ENCODE data around the gene MYO1B.

DNA sequence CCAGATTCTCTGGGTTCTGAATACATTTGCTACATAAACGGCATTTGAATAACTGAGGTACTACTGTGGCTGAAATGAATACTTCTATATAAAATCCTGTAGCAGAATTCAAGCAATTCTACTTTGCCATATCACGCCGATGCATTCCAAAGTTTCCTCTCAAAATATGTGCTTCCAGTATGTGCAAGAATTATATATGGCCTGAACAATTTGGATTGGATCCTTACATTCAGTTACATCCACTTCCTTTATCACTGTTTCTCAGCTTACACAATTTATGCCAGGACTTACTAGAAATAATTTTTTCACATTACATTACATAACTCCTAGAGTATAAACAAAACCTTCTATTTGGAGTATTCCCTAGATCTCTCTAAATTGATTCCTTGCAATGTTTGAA is 48.1 kb upstream of the MYO1B start:
- TF ChIP-seq ZNF274 (IDR thresholded peaks at IDR 0.05; ENCODE audit: low read depth, low read length) = no peak
- TF ChIP-seq YY1 (IDR thresholded peaks at IDR 0.05; ENCODE audit: insufficient read depth, insufficient read length) = no peak
- TF ChIP-seq SUZ12 (IDR thresholded peaks at IDR 0.05; ENCODE audit: extremely low read depth, insufficient read depth, insufficient read length) = no peak
